GM12874 (cell line): ENCODE results near the gene TRIM38.
A peak's percentile ranks its signal among the peaks of the same experiment; 100 is the strongest.

Experiments
- TF ChIP-seq, protein P1 (sequence below): IDR thresholded peaks from 2 replicates; pipeline ENCODE4 v1.5.1; 2011; ENCODE audit warnings: low read depth, mild to moderate bottlenecking, control low read depth, low read length, moderate library complexity; ENCODE audit not compliant: insufficient read depth

Gene TRIM38

DNA sequence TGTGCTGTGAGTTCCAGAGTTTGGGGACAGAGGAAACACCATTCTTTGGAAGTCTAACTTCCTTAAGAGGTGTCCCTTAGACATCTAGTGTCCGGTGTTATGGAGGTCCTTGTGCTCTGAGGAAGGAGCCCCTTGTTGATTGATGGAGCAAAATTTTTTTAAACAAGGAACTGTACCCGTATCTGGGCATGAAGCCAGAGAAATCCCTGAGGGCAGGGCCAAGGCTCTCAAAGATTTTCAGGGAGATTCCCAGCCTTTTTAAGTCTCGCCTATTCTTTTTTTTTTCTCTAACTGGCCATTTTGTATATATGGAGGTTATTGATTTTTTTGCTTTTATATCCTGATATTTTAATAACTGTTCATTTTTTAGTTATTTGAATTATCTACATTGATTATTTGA is 45.9 kb downstream of the TRIM38 start:
- TF ChIP-seq, protein P1, sequence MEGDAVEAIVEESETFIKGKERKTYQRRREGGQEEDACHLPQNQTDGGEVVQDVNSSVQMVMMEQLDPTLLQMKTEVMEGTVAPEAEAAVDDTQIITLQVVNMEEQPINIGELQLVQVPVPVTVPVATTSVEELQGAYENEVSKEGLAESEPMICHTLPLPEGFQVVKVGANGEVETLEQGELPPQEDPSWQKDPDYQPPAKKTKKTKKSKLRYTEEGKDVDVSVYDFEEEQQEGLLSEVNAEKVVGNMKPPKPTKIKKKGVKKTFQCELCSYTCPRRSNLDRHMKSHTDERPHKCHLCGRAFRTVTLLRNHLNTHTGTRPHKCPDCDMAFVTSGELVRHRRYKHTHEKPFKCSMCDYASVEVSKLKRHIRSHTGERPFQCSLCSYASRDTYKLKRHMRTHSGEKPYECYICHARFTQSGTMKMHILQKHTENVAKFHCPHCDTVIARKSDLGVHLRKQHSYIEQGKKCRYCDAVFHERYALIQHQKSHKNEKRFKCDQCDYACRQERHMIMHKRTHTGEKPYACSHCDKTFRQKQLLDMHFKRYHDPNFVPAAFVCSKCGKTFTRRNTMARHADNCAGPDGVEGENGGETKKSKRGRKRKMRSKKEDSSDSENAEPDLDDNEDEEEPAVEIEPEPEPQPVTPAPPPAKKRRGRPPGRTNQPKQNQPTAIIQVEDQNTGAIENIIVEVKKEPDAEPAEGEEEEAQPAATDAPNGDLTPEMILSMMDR: no peak

GRCh38 chr6:26009817-26010216 is 47.2 kb downstream of the TRIM38 start:
- TF ChIP-seq, protein P1: no peak

DNA sequence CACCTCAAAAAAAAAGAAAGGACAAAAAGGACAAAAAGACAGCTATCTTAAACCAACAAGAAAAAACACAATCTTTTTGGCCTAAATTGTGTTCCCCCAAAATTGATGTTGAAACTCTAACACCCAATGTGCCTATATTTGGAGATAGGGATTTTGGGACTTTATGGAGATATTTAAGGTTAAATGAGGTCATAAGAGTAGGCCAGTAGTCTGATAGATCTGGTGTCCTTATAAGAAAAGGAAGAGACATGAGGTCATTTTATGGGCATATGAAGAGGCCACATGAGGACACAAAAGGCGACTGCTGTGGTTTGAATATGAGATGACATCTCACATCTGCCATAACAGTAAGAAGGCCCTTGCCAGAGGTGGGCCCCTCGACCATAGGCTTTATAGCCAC is 49.5 kb downstream of the TRIM38 start:
- TF ChIP-seq, protein P1: no peak

GRCh38 chr6:26016245-26016962 is 53.8 kb downstream of the TRIM38 start:
- TF ChIP-seq, protein P1: no peak

- TF ChIP-seq, protein P1: no peak
These were observed 54.5 kb downstream of the TRIM38 start for GRCh38 chr6:26016963-26017631.

DNA sequence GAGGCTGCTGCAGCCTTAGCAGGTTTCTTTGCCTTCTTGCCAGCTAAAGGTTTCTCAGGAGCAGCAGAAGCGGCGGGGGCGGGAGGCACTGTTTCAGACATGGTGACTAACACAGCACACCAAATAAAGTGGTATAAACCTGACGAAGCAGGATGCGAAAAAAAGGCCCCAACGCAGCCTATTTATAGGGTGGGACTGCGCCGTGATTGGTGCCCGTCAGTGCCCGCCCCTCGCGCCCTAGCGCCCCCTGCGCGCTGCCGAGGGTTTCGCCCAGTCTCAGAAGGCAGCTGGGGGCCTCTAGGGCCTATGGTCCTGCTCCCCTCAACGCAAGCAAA is 55.0 kb downstream of the TRIM38 start:
- TF ChIP-seq, protein P1: peak; percentile 40

GRCh38 chr6:26019261-26019830 is 56.7 kb downstream of the TRIM38 start:
- TF ChIP-seq, protein P1: no peak
